H9 (cell line): ENCODE results near the gene SCGN. TPM values are rescaled to one million over a fixed set of nuclear protein-coding genes. Genes with fewer than 3 reads are reported as not detected.

Experiments used
- DNase-seq: peaks from one replicate; pipeline ENCODE4 v3.0.0-alpha.2; 2017
- H2AFZ ChIP-seq: one replicate; pipeline ENCODE4 v1.6.1; 2013; ENCODE audit warnings: mild to moderate bottlenecking, low read length, control low read depth, moderate library complexity
- H2AK5ac ChIP-seq: 2 replicates; pipeline ENCODE4 v1.6.1; 2013; ENCODE audit warnings: low read length, control low read depth, mixed read lengths; ENCODE audit not compliant: insufficient read length
- H2BK120ac ChIP-seq: one replicate; pipeline ENCODE4 v1.6.1; 2013; ENCODE audit warnings: low read depth, mild to moderate bottlenecking, low read length, control low read depth, inconsistent platforms; ENCODE audit not compliant: poor library complexity, severe bottlenecking
- H2BK12ac ChIP-seq: 2 replicates; pipeline ENCODE4 v1.6.1; 2013; ENCODE audit warnings: low read length, control low read depth, mixed read lengths, low read depth; ENCODE audit not compliant: insufficient read length
- H2BK15ac ChIP-seq: 2 replicates; pipeline ENCODE4 v1.6.1; 2013; ENCODE audit warnings: low read depth, low read length, control low read depth
- H2BK20ac ChIP-seq: one replicate; pipeline ENCODE4 v1.6.1; 2013; ENCODE audit warnings: low read depth, mild to moderate bottlenecking, low read length, control low read depth, inconsistent platforms; ENCODE audit not compliant: poor library complexity, severe bottlenecking
- H2BK5ac ChIP-seq: 2 replicates; pipeline ENCODE4 v1.6.1; 2013; ENCODE audit warnings: low read length, control low read depth, mixed read lengths; ENCODE audit not compliant: insufficient read length
- H3K14ac ChIP-seq: 2 replicates; pipeline ENCODE4 v1.6.1; 2013; ENCODE audit warnings: low read length, control low read depth; ENCODE audit not compliant: insufficient read depth
- H3K18ac ChIP-seq: 2 replicates; pipeline ENCODE4 v1.6.1; 2013; ENCODE audit warnings: low read depth, mild to moderate bottlenecking, mixed read lengths, low read length, control low read depth; ENCODE audit not compliant: insufficient read length
- H3K23ac ChIP-seq: 2 replicates; pipeline ENCODE4 v1.6.1; 2013; ENCODE audit warnings: low read length, control low read depth, mixed read lengths, low read depth; ENCODE audit not compliant: insufficient read length
- H3K23me2 ChIP-seq: 2 replicates; pipeline ENCODE4 v1.6.1; 2013; ENCODE audit warnings: low read depth, mild to moderate bottlenecking, mixed read lengths, low read length, control low read depth; ENCODE audit not compliant: insufficient read length, poor library complexity, severe bottlenecking
- H3K27ac ChIP-seq: 2 replicates; pipeline ENCODE4 v1.5.1; 2013; ENCODE audit warnings: low read length, control low read depth, mixed read lengths, low read depth; ENCODE audit not compliant: insufficient read length
- H3K27me3 ChIP-seq: 2 replicates; pipeline ENCODE4 v1.6.1; 2013; ENCODE audit warnings: low read length, control low read depth, inconsistent platforms; ENCODE audit not compliant: insufficient read depth
- H3K4ac ChIP-seq: 2 replicates; pipeline ENCODE4 v1.6.1; 2013; ENCODE audit warnings: low read depth, mild to moderate bottlenecking, control low read depth, inconsistent platforms, low read length, moderate library complexity
- H3K4me1 ChIP-seq: 2 replicates; pipeline ENCODE4 v1.6.1; 2013; ENCODE audit warnings: low read length, control low read depth, inconsistent platforms; ENCODE audit not compliant: insufficient read depth
- H3K4me2 ChIP-seq: 2 replicates; pipeline ENCODE4 v1.6.1; 2013; ENCODE audit warnings: low read length, control low read depth, mixed read lengths; ENCODE audit not compliant: insufficient read length, insufficient read depth
- H3K56ac ChIP-seq: 2 replicates; pipeline ENCODE4 v1.6.1; 2013; ENCODE audit warnings: low read depth, mild to moderate bottlenecking, mixed read lengths, low read length, control low read depth; ENCODE audit not compliant: insufficient read length
- H3K79me1 ChIP-seq: 2 replicates; pipeline ENCODE4 v1.6.1; 2013; ENCODE audit warnings: low read depth, mild to moderate bottlenecking, moderate library complexity, low read length, control low read depth, inconsistent platforms; ENCODE audit not compliant: insufficient read depth, poor library complexity, severe bottlenecking
- H3K79me2 ChIP-seq: 2 replicates; pipeline ENCODE4 v1.6.1; 2013; ENCODE audit warnings: low read length, control low read depth, inconsistent platforms; ENCODE audit not compliant: insufficient read depth
- H3K9ac ChIP-seq: 2 replicates; pipeline ENCODE4 v1.6.1; 2013; ENCODE audit warnings: low read length, control low read depth, mixed read lengths; ENCODE audit not compliant: insufficient read length; ENCODE audit errors: extremely low read depth
- H3K9me3 ChIP-seq: one replicate; pipeline ENCODE4 v1.6.1; 2013; ENCODE audit warnings: low read depth, low read length, inconsistent platforms; ENCODE audit not compliant: control insufficient read depth
- H3T11ph ChIP-seq: one replicate; pipeline ENCODE4 v1.6.1; 2013; ENCODE audit warnings: mild to moderate bottlenecking, low read length, control low read depth, inconsistent platforms
- H4K20me1 ChIP-seq: one replicate; pipeline ENCODE4 v1.6.1; 2013; ENCODE audit not compliant: control insufficient read depth, insufficient read length, insufficient read depth
- H4K5ac ChIP-seq: 2 replicates; pipeline ENCODE4 v1.6.1; 2013; ENCODE audit warnings: low read depth, mild to moderate bottlenecking, mixed read lengths, low read length, control low read depth; ENCODE audit not compliant: insufficient read length
- H4K8ac ChIP-seq: replicated peaks from 2 replicates; pipeline ENCODE4 v1.6.1; 2013; ENCODE audit warnings: low read length, control low read depth, mixed read lengths, low read depth; ENCODE audit not compliant: insufficient read length
- H4K91ac ChIP-seq: 2 replicates; pipeline ENCODE4 v1.6.1; 2013; ENCODE audit warnings: low read depth, mild to moderate bottlenecking, moderate library complexity, mixed read lengths, low read length, control low read depth; ENCODE audit not compliant: insufficient read length
- H3K27ac Mint-ChIP-seq, 3 experiments: 2 replicates in 2 of 3; 3 replicates in 1 of 3; pipeline ENCODE4 v1.8.0; 2020 to 2021; ENCODE audit warnings: mixed read lengths in 3 of 3, mild to moderate bottlenecking in 1 of 3, moderate library complexity in 1 of 3
- H3K27me3 Mint-ChIP-seq: 2 replicates; pipeline ENCODE4 v1.8.0; 2021; ENCODE audit warnings: low read depth, mild to moderate bottlenecking, moderate library complexity, mixed read lengths
- H3K36me3 Mint-ChIP-seq, 3 experiments: 2 replicates in 2 of 3; 3 replicates in 1 of 3; pipeline ENCODE4 v1.8.0; 2020 to 2021; ENCODE audit warnings: low read depth in 3 of 3, mixed read lengths in 3 of 3; ENCODE audit not compliant: insufficient read depth in 1 of 3
- H3K4me1 Mint-ChIP-seq, 2 experiments: 2 replicates each; pipeline ENCODE4 v1.8.0; 2020; ENCODE audit warnings: mixed read lengths in 2 of 2
- H3K4me3 Mint-ChIP-seq, 2 experiments: 2 replicates in 1 of 2; 3 replicates in 1 of 2; pipeline ENCODE4 v1.8.0; 2020 to 2021; ENCODE audit warnings: mild to moderate bottlenecking in 2 of 2, mixed read lengths in 2 of 2, moderate library complexity in 1 of 2
- H3K9me3 Mint-ChIP-seq, 2 experiments: 2 replicates in 1 of 2; 3 replicates in 1 of 2; pipeline ENCODE4 v1.8.0; 2020; ENCODE audit warnings: mild to moderate bottlenecking in 2 of 2, mixed read lengths in 2 of 2, moderate library complexity in 1 of 2
- CTCF ChIP-seq: fragments of 200-600 bp; sonication (generic); conservative IDR thresholded peaks from 3 replicates; pipeline ENCODE4 v1.8.0; 2021; ENCODE audit warnings: antibody characterized with exemption, mild to moderate bottlenecking
- WGBS: extraction: QIAGEN DNeasy Blood & Tissue Kit; methylation state at CpG from one replicate; pipeline ENCODE4 v1.1.7; 2013; ENCODE audit warnings: missing lambda C conversion rate, low lambda C conversion rate, mixed read lengths; ENCODE audit not compliant: insufficient read length; ENCODE audit errors: extremely low coverage; 5-methylcytosine and 5-hydroxymethylcytosine counted together
- total RNA-seq: library from RNA; stranded (reverse); gene quantifications from 2 replicates; pipeline ENCODE4 v1.2.1, GENCODE V29; 2021

The SCGN gene
- total RNA-seq, 1 experiment from 2014 or later = not detected

DNA sequence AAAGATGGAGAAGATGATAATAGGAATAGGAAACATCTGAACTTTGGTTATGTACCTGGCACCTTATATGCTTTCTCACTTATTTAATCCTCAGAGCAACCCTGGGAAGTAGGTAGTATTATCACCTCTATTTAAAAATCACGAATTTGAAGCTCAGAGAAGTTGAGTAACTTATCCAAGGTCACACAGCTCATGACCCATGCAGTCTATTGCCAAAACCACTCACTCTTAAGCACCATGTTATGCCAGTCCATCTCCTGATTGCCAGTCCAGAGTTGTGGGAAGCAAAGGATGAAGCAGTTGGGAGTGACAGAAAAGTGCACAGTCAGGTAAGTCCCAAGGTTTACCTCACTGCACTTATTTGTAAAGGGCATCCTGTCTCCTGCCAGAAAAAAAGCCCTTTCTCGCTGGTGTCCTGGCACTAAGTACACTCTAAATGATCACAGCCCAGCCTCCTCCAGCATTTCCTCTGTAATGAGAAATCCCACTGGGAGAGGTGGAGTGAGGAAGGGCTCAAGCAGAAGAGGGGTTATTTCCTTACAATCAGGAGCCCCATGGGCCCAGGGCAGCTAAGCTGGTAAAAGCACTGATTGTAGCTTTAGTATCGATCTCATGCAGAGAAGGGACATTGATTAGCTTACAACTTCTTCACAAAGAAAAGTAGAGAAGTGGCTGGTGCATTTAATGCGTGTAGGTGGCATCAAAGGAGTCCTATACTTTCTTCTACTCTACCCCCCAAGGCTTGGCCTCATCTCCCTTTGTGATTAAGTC, 21.3 kb upstream of the SCGN start:
- H3K27ac Mint-ChIP-seq = no peak overlapping the region
- Histone ChIP-seq H3K27me3 (no peaks in the 10 kb centered on the region; the same call in 1 of the 2 replicates), H3K27ac (no peak overlapping the region)

More for the DNA sequence above, 21.3 kb upstream of the SCGN start:
- Histone ChIP-seq H2BK12ac (no peak overlapping the region), H4K8ac (no peak overlapping the region), H2BK5ac (no peak overlapping the region), H3K79me1 (no peaks in the 10 kb centered on the region), H2BK120ac (no peak overlapping the region), H3K18ac (no peak overlapping the region), H3K4ac (no peak overlapping the region), H3K9ac (no peak overlapping the region), H3K79me2 (no peaks in the 10 kb centered on the region), H3K4me2 (no peak overlapping the region), H3T11ph (no peak overlapping the region), H2BK15ac (no peak overlapping the region), H3K4me1 (peaks cover 3% of the 10 kb centered on the region; the same call in 1 of the 2 replicates), H3K23me2 (no peaks in the 10 kb centered on the region), H3K56ac (no peak overlapping the region), H2AFZ (no peak overlapping the region), H3K14ac (no peak overlapping the region), H4K91ac (no peak overlapping the region), H3K23ac (no peak overlapping the region), H2BK20ac (no peak overlapping the region), H3K9me3 (no peaks in the 10 kb centered on the region), H2AK5ac (no peak overlapping the region), H4K20me1 (no peaks in the 10 kb centered on the region), H4K5ac (no peak overlapping the region)
- no peak for TF ChIP-seq CTCF
- no peaks in the 10 kb centered on the region for H3K36me3 Mint-ChIP-seq
- H3K9me3 Mint-ChIP-seq = no peaks in the 10 kb centered on the region; a peak in 1 of 5 replicates
- peaks cover 36 to 45% of the 10 kb centered on the region in 2 experiments for H3K4me1 Mint-ChIP-seq
- H3K4me3 Mint-ChIP-seq = no peak overlapping the region
- peaks cover 13% of the 10 kb centered on the region for H3K27me3 Mint-ChIP-seq
- no peak for DNase-seq
- no CpG with 5 or more reads among the region's 4 CpGs for WGBS
